Measurements from ENCODE around the gene EWSR1. TPM values are rescaled to one million over a fixed set of nuclear protein-coding genes. Genes with fewer than 3 reads are reported as not detected.
A peak's percentile ranks its signal among the peaks of the same experiment; 100 is the strongest.

The EWSR1 gene
- total RNA-seq, 1 donor = 592 TPM

DNA sequence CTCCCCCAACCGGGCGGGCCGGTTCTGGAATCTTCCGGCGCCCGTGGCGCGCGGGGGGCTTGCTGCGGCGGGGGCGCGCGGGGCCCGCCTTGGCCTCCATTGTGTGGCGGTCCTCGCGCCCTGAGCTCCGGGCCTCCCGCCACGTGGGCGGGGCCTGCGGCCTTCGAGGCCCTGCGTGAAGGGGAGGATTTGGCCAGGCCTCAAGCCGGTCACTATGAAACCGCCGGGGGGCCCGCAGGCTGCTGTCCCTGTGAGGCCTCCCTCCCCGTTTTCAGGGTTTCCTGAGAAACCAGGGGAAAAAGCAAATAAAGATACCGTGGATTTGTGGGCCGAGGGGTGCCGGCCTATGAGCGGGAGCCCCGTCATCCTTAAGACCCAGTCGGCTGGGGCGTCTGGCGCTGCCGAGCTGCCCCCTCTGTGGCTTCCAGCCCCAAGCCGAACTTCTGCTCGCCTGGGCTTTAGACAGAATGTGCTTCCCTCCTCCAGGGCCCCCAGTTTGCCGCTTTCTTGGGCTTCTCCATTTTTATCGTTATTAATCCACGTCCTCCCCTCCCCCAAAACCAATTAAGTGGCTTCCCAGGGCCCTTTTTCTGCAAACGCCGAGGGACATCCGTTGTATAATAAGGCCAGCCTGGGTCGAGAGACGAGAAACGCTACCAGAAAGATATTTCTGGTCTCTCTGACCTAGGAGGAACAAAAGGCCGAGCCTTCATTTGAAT is 602 bp downstream of the EWSR1 start:
- DNase-seq (ENCODE audit: low read depth in 2 of 3, low spot score in 2 of 3) = peak in 2 of 3 donors; percentile 49 to 55

DNA sequence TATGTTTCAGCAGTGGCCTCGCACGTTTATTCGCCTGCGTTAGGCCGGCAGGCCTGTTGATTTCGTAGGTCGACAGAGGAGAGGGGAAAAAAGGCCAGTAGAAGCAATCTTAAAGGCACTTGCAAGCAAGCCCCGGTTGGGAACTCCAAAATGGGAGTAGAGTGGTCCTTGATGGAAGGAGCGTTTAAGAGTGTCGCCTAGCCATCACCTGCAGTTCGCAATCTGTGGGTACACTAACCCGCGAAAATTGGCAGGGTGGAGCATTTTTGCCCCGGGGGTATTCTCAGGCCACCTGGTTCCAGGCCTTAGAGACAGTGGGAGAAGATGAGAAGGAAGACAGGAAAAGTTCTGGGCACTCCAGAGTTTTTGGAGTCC is 1.1 kb downstream of the EWSR1 start:
- no peak for DNase-seq (ENCODE audit: low read depth in 2 of 3, low spot score in 2 of 3)

DNA sequence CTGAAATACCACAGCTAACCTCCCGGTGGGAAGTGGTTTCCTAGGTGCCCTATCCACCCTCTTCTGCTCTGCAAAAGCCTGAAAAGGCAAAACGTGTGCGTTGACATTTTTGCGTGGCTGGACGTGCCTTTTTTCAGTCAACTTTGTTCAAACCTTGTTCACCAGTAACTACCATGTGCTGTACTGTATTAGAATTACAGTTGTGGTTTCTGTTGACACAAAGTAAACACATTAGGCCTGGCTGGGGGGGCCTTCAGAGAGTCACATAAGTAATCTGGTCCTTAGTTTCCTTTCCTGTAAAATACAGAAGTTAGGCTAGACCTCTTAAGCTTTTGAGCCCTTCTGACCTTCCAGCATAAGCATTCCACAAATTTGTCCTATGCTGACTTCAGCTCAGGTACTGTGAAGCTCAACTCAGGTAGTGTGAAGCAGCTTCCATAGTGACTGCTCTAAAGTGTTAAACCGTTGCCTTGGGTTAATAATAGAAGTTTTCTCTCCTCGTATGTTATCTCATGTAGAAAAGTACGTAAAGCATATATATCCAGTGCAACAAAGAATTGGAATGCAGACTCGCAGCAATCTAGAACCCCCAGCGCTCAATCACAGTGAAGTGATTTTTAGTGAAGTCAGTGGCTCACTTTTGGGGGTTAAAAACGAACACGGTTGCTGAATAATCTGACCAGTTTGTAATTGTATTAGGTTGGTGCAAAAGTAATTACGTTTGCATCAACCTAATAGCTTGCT is 1.8 kb downstream of the EWSR1 start:
- DNase-seq (ENCODE audit: low read depth in 2 of 3, low spot score in 2 of 3) = no peak

DNA sequence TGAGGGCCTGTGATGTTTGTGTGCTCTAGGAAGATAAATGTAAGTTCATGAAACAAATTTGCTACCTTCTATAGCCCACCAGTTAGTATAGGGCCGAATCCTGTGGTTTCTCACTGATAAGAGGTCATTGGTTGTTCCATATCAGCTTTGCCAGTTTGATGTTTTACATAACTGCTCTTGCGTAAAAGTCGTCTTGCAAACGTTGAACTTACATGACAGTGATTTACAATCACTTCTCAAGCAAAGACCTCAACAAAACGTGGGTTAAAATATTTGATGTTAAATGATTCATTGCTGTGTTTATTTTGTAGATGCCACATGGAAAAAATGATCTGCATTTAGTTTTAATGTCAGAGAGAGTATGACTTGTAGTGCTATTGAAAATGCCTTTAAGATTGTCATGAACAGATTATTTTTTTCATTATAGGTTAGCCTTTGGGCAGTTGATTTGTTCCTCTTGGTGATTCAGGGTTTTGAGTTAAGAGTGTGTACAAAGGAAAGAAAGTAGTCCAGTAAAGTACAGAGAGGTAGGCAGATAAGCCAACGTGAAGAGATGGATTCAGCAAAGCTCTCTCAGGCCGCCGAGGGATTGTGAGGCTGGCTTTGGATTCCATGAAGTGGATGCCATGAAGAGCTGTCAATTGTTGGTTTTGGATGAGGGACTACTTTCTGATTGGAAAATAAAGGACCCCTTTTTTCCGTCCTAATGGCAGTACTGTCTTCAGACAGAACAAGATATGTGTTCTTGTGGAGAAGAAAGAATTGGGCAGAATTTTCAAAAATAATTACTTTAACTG is 2.6 kb downstream of the EWSR1 start:
- peak in 2 of 3 donors; percentile 24 to 54 for DNase-seq (ENCODE audit: low read depth in 2 of 3, low spot score in 2 of 3)

DNA sequence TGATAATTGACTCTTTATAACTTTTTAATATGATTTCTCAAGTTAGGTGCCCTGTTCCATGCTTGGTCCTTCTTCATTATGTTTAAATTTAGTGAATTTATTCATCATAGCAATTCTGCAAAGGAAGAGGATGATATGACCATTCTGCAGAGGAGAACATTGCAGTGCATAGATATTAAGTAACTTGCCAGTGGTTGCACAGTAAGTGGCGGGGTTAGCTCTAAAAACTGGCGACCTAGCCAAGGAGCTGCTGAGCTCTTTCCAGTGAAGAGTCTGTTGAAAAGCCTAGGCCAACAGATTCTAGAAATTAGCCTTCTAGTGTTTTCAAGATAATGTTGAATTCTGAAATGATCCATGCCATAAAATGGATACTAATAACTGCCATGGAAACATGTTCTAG is 4.6 kb downstream of the EWSR1 start:
- no peak for DNase-seq (ENCODE audit: low read depth in 2 of 3, low spot score in 2 of 3)

DNA sequence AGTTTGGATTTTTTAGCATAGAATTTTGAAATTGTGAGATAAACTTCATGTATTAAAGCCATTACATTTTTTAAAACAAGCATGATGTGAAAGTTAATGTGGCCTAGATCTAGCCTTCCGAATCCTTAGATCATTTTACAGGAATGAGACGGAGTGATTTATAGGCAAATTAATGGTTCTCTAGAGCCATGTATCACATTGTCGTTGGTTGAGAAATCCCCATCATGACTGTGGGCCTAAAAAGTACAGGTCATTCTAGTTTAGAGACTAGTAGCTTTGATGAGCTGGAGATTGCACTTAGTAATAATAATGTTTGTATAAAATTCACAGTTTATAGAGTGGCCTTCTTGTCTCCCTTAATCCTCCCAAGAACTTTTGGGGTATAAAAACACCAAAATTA is 7.1 kb downstream of the EWSR1 start:
- no peak for DNase-seq (ENCODE audit: low read depth in 2 of 3, low spot score in 2 of 3)

DNA sequence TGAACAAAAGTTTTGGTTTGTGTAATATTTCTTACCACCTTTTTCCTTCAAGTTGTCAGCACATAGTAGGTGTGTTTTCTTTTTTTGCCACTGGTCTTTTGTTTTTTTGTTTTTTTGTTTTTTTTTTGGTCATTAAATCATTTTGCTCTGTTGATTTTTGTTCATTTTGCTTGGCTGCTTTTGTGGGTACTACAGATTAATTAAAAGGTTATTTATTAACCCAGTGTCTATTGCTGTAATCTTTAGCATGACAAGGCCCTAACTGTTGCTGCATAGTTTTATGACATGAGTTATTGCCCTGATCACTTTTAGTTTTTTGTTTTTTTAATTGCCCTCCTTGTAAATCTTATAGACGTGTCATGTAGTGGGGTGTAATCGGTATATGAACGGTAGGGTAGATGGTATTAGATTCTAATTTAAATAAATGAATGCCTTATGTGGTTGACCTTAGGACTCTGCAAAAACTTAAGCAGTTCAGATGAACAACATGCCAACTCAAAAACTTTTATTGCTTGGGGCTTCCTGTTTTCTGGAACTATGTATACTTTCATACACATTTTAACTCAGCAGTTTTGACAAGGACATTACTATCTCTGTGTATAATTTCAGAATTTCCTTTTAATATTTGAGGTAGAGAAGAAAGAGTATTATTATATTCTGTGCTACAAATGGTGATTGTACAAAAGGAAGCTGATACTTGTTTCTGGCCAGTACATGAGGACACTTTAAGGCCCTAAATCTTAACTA is 7.9 kb downstream of the EWSR1 start:
- DNase-seq (ENCODE audit: low read depth in 2 of 3, low spot score in 2 of 3) = no peak

DNA sequence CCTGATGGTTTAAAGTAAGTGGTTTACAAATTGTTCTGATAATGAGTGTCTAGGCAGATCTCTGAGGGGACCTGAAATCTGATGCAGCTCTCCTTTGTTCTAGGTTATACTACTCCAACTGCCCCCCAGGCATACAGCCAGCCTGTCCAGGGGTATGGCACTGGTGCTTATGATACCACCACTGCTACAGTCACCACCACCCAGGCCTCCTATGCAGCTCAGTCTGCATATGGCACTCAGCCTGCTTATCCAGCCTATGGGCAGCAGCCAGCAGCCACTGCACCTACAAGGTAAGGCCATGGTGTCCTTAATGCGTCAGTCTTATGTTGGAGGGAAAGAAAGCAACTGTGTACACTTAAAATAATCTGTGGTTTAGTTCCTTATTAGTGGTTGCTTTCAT is 9.9 kb downstream of the EWSR1 start:
- no peak for DNase-seq (ENCODE audit: low read depth in 2 of 3, low spot score in 2 of 3)

DNA sequence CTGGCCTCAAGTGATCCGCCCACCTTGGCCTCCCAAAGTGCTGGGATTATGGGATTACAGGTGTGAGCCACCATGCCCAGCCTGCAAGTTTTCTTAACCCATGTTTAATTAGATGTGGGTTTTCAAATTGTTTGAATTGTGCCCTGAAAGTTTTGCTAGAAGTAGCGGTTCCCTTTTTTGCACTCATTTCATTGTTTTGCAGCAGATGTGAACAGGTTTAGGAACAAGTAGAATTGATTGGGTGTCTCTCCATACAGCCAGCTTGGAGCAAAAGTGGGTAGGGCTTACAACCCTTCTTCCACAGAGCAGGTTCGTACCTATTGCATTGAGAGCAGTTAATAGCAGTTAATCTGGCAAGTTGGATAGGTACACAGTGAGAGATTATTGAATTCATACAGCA is 16.1 kb downstream of the EWSR1 start:
- DNase-seq (ENCODE audit: low read depth in 2 of 3, low spot score in 2 of 3) = no peak

DNA sequence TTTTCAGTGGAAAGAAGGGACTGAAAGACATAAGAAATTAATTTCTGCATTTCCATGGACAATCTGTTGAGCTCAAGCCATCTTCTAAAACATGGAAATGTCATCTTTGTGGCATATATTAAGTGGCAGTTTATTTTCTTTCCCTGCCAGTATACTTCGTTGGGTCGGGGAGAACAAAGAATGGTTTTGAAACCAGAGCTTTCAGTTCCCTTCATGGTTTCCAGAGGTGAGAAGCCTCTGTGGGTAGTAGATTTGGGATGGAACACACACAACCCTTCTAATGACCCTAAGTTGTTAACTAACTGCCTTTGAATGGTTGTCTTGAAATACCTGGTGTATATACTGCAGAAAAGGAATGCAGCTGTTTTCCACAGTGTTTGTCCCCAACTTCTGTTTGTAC is 20.8 kb downstream of the EWSR1 start:
- DNase-seq (ENCODE audit: low read depth in 2 of 3, low spot score in 2 of 3) = no peak

DNA sequence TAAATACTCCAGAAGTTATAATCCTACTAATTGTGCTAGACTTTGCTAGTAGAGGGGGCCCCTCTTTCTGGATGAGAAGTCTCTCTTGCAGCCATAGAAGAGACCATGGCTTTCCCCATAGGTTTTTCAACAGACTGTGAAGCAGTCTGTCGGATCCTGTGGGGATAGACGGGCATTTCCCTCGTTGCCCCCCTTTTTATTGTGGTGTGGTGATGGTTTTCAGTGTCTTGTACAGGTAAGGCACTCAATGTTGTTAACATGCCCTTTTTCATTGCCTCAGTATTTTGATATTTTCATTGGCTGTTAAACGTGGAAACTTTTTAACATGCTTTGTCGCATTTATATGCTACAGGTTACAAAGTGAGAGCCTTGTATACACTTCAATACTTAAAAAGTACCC is 22.0 kb downstream of the EWSR1 start:
- DNase-seq (ENCODE audit: low read depth in 2 of 3, low spot score in 2 of 3) = no peak

DNA sequence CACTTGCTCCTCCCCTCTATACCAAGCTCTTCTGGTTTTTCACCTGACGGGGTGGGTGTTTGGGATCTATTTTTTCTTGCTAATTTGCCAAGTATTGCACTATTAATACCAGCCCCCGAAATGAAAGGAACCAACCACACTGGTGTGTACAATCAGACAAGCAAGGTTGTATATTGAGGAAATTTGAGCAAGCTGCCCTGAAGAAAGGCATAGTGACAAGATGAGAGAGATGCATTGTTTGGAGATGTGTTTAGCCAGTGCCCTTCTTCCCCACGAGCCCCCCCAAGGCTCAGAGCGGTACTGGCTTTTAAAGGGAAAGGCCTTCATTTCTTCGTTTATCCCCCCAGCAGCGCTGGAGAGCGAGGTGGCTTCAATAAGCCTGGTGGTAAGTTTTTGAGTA is 23.1 kb downstream of the EWSR1 start:
- no peak for DNase-seq (ENCODE audit: low read depth in 2 of 3, low spot score in 2 of 3)

DNA sequence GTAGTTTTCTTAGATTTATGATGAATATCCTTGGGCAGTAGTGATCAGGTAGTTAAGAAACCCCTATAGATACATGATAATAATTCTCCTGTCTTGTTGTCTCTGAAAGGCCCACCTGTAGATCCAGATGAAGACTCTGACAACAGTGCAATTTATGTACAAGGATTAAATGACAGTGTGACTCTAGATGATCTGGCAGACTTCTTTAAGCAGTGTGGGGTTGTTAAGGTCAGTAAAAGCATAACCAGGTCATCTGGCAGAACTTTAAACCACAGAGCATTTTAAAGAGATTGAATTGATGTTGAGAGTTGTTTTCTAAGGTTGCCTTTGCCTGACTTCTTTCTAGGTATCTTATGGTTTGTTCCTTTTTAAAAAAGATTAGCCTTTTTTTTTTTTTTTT is 24.3 kb downstream of the EWSR1 start:
- no peak for DNase-seq (ENCODE audit: low read depth in 2 of 3, low spot score in 2 of 3)

DNA sequence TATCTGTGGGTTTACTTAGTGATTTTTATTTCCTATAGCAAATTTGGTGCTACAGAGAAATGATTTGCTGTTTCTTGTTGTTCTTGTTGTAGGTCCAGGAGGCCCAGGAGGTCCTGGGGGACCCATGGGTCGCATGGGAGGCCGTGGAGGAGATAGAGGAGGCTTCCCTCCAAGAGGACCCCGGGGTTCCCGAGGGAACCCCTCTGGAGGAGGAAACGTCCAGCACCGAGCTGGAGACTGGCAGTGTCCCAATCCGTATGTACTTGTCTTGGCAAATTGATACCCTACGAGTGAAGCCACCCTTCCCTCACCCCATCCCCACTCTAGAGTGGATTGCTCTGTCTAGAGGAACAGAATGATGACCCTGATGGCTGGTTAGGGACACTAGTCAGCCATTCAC is 30.6 kb downstream of the EWSR1 start:
- no peak for DNase-seq (ENCODE audit: low read depth in 2 of 3, low spot score in 2 of 3)

DNA sequence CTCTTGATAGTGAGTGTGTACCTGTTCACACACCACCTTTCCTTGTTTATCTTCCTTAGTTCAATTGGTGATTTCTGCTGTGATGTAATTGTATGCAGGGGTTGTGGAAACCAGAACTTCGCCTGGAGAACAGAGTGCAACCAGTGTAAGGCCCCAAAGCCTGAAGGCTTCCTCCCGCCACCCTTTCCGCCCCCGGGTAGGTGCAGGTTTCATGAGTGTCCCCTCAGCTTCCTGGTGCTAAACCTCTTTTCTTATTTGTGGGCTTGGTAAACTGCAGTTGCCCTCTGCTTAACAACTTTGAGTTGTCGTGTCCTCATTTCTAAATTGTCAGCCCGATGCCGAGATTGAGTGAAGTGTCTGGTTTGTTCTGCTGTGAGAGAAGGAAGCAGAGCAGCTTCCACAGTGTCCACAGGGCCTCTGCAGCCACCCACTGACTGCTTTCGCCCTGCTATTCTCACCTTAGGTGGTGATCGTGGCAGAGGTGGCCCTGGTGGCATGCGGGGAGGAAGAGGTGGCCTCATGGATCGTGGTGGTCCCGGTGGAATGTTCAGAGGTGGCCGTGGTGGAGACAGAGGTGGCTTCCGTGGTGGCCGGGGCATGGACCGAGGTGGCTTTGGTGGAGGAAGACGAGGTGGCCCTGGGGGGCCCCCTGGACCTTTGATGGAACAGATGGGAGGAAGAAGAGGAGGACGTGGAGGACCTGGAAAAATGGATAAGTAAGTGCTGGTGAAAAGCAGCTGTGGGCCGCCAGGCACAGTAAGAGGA is 31.2 kb downstream of the EWSR1 start:
- DNase-seq (ENCODE audit: low read depth in 2 of 3, low spot score in 2 of 3) = no peak

DNA sequence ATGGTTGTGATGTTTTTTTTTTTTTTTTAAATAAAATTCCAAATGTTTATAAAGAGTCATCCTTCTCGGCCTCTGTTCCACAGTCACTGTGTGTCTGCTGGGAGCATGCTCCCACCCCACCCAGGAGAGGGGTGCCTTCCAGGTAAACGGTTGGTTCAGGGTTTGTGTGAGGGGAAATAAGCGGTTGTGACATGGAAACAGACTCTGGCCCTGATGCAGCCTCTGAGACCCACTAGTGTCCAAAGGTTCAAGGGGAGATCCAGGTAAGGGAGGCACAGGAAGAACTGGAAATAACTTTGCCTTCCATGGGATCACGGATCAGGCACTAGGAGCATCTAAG is 32.4 kb downstream of the EWSR1 start:
- no peak for DNase-seq (ENCODE audit: low read depth in 2 of 3, low spot score in 2 of 3)

DNA sequence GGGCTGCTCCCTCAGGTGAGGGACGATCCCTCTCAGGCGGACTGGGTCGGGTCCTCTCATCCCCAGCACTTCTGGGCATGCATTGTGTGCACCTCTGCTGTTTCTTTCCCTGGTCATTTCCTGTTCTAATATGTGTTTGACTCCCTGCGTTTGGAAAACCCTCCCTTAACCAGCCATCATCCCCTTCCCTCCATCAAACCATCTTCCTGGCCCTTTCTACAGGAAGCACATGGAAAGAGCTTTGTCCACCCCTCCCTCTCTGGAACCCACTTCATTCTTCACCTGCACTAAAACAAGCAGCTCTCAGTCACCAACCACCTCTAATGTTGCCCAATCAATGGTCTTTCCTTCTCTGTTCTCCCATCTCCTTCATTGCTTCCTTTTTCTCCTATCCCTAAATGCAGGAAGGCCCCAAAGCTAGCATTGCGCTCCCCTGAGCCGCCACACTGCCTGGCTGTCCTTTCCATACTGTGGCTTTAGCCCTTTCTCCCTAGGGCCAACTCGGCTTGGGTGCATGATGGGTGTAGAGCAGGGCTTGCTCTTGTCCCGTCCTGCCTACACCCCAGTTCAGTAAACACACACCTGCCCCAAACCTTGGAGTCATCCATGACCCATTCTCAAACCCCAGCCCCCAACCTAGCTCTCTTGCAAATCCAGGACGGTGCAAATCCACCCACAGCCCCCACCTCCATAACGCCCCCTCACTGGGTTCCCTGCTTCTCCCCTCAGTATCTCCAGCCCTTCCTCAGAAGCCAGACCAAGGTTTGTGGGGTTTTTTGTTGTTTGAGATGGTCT is 32.9 kb downstream of the EWSR1 start:
- DNase-seq (ENCODE audit: low read depth in 2 of 3, low spot score in 2 of 3) = no peak

DNA sequence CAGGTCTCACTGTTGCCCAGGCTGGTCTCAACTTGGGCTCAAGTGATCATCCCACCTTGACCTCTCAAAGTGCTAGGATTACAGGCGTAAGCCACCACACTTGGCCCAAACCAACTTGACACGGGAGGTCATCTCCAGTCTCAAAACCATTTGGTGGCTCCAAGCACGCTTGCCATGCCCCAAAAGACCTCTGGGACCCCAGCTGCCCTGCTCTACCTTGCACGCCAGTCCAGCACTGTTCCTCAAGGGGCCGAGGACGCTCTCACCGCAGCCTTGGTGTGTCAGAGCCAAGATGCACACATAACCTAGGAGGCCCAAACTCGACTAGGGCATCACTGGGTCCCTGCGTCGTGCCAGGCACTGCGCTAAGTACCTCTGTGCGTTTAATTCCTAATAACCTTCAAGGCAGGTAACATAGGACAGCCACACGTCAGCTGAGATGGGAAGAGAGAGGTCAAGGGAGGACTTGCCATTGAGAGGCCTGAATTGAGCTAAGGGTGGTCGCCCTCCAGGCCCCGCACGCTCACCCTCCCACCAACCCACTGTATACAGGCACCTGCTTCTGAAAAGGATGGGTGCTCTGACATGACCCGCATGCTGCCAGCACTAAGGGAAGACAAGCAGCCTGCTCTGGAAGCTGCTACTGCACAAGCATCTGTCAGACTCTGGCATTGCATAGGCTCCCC is 33.8 kb downstream of the EWSR1 start:
- no peak for DNase-seq (ENCODE audit: low read depth in 2 of 3, low spot score in 2 of 3)

DNA sequence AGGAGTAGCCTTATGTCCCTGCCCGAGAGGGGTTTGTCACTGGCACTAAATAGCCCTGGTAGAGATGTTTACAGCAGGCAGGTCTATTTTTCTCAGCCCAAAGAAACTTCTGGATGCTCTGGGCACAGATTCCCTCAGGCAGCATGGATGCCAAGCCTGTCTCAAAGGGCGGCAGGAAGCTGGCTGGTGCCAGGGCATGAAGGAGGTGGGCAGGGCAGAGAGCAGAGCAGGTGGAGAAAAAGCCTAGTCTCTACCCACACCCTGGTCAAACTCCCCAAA is 34.3 kb downstream of the EWSR1 start:
- no peak for DNase-seq (ENCODE audit: low read depth in 2 of 3, low spot score in 2 of 3)

Data from hematopoietic multipotent progenitor cell (in vitro differentiated cells).